SK-N-MC (cell line): ENCODE results near the gene DSCAML1.

Source experiments
- EZH2 ChIP-seq: fragments of 200-600 bp; sonication (generic); IDR thresholded peaks from one replicate; pipeline ENCODE4 v1.6.1; 2017; ENCODE audit warnings: antibody characterized with exemption
- POLR2AphosphoS5 ChIP-seq: IDR thresholded peaks from 2 replicates; pipeline ENCODE4 v1.6.1; 2012; ENCODE audit warnings: mild to moderate bottlenecking, low read depth, low read length, borderline replicate concordance

DNA sequence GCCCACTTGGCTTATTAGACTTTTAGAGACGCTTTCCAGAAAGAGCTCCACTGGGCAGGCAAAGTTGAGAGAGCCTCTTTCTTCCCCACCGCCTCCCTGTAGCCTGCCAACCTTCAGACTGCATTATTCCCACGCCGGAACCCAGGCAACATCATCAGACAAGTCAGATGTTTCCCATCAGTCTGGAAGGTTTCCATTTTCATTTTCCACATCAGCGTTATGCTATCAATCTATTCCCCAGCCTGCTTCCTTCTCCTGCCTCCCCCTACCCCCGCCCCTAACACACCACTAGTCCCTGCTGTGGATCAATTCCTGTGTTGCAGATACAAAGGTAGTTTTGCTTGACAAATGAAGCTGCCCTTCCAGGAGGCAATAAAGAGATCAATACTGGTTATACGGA lies 184.8 kb downstream of the DSCAML1 start:
- no peak for TF ChIP-seq EZH2
- TF ChIP-seq POLR2AphosphoS5: no peak
